Limb (tissue), 2 donors: ENCODE results near the gene RERE.
"Not testable (repeated sequence)": the region's sequence is repeated elsewhere in the genome, so short reads cannot be mapped to it uniquely, and the experiment has no call there.

ENCODE experiments used
- DNase-seq, 2 donors: peaks; one replicate each; pipeline ENCODE4 v3.0.0-alpha.2; 2016; ENCODE audit errors: extremely low spot score in 2 of 2

The RERE gene

DNA sequence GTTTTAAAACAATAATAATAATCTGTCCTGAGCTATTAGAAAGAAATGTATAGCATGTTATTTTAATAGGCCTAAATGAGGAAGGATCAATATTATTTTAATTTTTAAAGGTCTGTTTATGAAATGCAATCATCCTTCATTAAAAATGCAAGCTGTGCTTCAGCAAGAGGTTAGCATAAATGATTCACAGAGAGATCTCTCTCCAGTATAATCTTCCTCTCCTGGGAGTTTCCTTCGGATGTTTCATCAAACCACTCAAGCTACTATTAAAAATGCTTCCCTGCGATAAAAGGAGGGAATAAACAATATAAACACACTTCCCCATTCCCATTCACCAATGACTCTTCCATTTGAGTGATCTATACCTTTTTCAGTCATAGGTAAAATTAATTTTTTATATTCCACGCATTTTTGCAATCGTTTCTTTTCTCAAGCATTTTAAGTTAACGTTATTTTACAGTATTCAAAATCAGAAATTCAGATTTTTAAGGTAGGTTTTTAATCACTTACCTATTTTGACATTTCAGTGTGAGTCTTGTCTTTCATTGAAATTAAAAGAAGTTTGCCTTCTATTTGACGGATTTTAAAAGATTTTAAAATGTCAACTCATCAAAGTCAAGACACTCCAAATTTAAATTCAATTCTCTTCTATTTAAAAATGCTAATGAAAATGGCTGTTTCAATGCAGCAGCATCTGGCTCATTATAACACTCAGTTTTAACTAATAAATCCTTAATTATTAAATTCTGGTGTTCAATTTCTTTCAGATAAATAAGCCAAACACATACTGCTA is 64.3 kb downstream of the RERE start:
- DNase-seq: no peak

- no peak for DNase-seq
These were observed 65.0 kb downstream of the RERE start for GRCh38 chr1:8752411-8752810.

DNA sequence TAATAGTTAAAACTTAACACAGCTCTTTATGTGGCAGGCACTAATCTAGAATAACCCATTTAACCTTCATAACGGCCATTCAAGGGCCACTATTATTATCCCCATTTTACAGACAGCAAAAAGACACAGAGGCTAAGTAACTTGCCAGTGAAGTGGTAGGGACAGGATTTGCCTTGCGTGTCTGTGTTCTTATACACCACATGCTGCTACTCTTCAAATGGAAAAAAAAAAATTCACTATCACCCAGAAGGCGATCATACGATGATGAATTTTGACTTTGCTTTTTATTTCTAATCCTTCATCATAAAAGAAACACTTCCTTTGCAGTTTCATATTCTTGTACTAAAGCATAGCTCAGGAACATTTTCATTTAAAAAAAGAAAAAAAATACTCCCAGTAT is 65.5 kb downstream of the RERE start:
- no peak for DNase-seq

DNA sequence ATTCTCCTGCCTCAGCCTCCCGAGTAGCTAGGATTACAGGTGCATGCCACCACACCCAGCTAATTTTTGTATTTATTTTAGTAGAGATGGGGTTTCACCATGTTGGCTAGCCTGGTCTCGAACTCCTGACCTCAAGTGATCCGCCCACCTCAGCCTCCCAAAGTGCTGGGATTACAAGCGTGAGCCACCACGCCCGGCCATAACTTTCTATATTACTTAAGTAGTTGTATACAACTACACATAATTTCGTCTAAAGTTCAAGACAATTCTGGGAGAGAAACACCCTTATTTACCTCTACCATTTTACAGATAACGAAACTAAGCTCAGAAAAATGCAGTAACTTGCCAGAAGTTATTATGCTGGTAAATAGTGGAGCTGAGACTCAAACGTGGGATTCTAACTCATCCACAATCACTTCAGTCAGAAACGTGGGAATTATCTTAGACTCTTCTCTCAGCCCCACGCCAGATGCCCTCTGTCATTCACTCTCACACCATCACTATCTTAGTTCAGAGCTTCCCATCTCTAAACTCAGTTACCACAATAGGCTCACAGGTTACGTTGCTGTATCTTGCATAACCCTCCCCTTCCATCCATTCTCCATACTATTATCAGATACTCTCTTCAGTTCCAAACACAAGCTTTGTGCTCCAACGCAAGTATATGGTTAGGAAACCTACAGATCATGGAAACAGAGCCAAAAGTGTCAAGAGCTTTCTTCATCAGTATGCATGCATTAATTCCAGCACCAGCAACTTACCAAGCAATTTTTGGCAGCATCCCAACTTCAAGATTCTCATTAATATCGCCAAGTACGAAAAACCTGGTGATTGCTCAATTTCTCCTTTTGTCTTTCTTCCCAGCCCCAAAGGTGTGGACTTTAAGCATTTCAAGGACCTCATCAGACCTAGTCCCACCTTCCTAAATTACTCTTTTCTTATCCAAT is 69.3 kb downstream of the RERE start:
- no peak for DNase-seq

DNA sequence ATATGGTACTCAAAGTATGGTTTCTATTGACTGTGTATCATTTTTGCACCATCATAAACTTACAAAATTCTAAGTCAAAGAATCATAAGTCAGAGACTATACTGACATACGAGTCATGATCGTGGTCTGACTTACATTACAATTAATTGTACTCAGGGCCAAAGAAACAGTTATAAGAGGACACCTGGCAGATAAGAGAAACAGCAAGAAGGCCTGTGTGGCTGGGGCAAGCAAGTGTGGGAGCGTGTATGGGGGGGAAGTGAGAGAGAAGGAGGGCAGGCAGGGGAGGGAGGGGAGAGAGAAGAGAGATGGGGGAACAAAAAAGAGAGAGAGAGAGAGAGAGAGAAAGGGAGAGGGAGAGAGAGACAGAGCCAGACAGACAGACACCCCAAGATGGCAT is 70.9 kb downstream of the RERE start:
- DNase-seq: no peak

- no peak for DNase-seq
These were observed 71.6 kb downstream of the RERE start for GRCh38 chr1:8745749-8746390.

GRCh38 chr1:8745346-8745745 is 72.1 kb downstream of the RERE start:
- no peak for DNase-seq

- no peak for DNase-seq
These were observed 75.2 kb downstream of the RERE start for GRCh38 chr1:8742022-8742924.

DNA sequence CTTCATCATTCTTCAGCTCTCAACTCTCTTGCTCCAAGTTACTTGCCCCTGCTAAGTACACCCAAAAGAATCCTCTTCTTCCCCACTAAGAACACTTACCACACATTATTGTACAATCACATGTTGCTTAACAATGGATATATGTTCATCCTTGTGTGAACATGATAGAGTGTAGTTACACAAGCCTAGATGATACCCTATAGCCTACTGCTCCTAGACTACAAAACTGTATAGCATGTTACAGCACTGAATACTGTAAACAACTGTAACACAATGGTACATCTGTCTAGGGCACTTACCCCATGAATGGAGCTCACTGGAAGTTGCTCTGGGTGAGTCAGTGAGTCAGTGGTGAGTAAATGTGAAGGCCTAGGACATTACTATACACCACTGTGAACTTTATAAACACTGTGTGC is 77.4 kb downstream of the RERE start:
- DNase-seq: no peak

DNA sequence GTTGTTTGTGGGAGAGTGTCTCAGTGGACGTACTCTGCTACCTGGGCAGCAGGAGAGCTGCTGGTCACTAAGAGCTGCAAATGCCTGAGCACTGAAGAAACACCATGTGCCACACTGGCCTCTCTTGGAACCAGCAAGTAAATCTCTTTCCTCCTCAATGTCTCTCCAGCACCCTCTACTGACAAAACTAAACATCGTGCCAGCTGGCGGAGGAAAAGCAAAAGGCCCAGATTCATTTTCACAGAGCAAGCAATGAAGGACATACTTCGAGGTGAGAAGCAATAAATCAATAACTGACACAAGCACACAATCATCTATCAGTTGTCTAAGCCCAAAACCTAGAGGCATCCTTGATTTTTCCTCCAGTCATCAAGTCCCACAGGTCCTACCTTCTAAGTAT is 78.1 kb downstream of the RERE start:
- DNase-seq: no peak

- no peak for DNase-seq
These were observed 80.5 kb downstream of the RERE start for GRCh38 chr1:8736927-8737326.

DNA sequence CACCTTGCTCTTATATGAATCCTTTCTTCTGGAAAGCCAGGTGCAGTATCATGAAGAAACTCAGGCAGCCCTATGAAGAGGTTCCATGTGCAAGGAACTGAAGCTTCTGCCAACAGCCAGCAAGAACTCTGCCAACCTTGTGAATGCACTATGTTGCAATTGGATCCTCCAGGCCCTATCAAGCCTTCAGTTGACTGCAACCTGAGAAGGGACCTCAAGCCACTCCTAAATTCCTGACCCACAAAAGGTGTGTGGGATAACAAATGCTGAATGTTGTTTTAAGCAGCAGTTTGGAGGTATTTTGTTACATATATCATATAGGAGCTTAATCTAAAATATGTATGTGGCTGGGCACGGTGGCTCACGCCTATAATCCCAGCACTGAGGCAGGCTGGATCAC is 84.0 kb downstream of the RERE start:
- no peak for DNase-seq

DNA sequence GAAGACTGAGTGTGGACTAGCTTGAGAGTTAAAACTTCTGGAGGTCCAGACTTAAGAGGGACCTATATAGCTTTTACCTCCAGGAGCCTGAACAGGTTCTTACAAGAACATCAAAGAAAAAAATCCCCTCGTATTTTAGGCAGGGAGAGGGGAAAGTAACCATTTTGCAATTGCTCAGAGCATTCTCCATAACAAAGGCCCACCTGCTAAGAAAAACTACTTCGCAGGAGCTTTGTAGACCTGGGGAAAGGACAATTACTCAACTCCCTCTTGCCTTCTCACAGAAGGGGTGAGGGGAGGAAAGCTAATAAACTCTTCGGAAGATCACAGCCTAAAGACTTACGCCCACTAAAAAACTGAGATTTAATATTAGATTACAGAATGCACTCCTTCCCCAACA is 86.3 kb downstream of the RERE start:
- DNase-seq: no peak

DNA sequence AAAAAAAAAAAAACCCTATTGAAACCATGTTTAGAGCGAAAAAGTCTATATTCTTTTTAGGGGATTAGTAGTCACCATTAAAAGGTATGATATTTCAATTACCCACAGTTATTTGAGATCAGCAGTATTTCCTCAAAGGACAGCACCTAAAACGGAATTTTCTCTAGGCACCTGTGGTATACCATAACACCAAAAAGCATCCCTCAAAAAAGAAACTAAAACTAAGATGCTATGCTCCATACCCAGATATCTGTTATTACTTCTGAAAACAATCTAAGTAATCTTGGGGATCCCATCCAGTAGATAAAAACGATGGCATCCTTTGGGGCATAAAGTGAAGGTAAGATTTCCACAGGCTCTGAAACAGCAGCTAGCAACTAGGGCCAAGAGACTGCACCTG is 89.0 kb downstream of the RERE start:
- DNase-seq: no peak

GRCh38 chr1:8727809-8728213 is 89.6 kb downstream of the RERE start:
- DNase-seq: peak; percentile 36 to 51

DNA sequence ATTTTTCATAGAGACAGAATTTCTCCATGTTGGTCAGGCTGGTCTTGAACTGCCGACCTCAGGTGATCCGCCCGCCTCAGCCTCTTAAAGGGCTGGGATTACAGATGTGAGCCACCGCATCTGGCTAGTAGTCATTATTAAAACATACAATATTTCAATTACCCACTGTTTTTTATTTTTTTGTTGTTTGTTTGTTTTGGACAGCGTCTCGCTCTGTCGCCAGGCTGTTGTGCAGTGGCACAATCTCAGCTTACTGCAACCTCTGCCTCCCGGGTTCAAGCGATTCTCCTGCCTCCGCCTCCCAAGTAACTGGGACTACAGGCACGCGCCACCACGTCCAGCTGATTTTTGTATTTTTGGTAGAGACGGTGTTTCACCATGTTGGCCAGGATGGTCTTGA is 90.1 kb downstream of the RERE start:
- not testable (repeated sequence) for DNase-seq

- DNase-seq: not testable (repeated sequence)
These were observed 90.6 kb downstream of the RERE start for GRCh38 chr1:8726801-8727186.

GRCh38 chr1:8723010-8723409 is 94.4 kb downstream of the RERE start:
- DNase-seq: no peak

DNA sequence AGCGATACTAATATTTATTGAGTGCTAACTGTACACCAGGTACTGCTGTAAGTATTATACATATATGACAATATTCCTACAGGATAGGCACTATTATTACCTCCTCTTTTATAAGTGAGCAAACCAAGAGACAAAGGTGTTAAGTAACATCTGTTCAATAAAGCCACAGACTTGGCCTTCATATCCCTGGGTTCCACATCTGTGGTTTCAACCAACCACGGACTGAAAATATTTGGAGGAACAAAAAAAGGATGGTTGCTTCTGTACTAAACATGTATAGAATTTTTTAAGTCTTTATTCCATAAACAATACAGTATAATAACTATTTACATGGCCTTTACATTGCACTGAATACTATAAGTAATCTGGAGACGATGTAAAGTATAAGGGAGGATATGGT is 95.1 kb downstream of the RERE start:
- no peak for DNase-seq

GRCh38 chr1:8721679-8722324 is 95.6 kb downstream of the RERE start:
- no peak for DNase-seq

DNA sequence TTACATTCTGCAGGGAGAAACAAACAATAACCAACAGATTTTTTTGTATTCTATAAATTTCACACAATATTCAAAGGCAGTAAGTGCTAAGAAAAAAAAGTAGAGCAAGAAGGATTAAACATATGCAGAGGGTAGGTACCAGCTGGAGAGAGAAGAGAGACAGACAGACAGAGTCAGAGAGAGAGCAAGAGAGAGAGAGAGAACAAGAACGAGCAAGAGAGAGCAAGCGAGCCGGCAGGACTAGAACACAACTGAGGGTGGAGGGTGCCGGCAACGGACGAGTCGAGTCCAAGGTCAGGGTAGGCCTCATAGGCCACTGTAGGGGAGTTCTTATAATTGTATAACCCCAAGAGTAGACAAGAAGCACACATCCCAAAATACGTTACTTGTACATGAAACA is 97.1 kb downstream of the RERE start:
- DNase-seq: no peak
